GM23248 (cell line): ENCODE measurements around the gene ELOVL6. TPM values are rescaled to one million over a fixed set of nuclear protein-coding genes. Genes with fewer than 3 reads are reported as not detected.

ENCODE experiments used
- DNase-seq: peaks from one replicate; pipeline ENCODE4 v3.0.0-alpha.2; 2015
- H2AFZ ChIP-seq: fragments of 200-600 bp; sonication (generic); 2 replicates; pipeline ENCODE4 v1.6.1; 2016; ENCODE audit warnings: antibody characterized with exemption
- H3F3A ChIP-seq: fragments of 200-600 bp; sonication (generic); 2 replicates; pipeline ENCODE4 v1.6.1; 2016; ENCODE audit warnings: mild to moderate bottlenecking, antibody characterized with exemption, mixed run types; ENCODE audit not compliant: insufficient read depth
- H3K27ac ChIP-seq: fragments of 200-600 bp; sonication (generic); 2 replicates; pipeline ENCODE4 v1.5.1; 2016; ENCODE audit warnings: mild to moderate bottlenecking
- H3K27me3 ChIP-seq: fragments of 200-600 bp; sonication (generic); replicated peaks from 2 replicates; pipeline ENCODE4 v1.6.1; 2016; ENCODE audit warnings: mild to moderate bottlenecking; ENCODE audit not compliant: insufficient read depth
- H3K36me3 ChIP-seq: fragments of 200-600 bp; sonication (generic); 2 replicates; pipeline ENCODE4 v1.6.1; 2016; ENCODE audit warnings: low read depth, mild to moderate bottlenecking
- H3K4me1 ChIP-seq: fragments of 200-600 bp; sonication (generic); 2 replicates; pipeline ENCODE4 v1.6.1; 2016; ENCODE audit warnings: mild to moderate bottlenecking; ENCODE audit not compliant: insufficient read depth
- H3K4me2 ChIP-seq: fragments of 200-600 bp; sonication (generic); one replicate; pipeline ENCODE4 v1.6.1; 2016; ENCODE audit warnings: mild to moderate bottlenecking; ENCODE audit not compliant: unreplicated experiment
- H3K4me3 ChIP-seq: fragments of 200-600 bp; sonication (generic); 2 replicates; pipeline ENCODE4 v1.5.1; 2016; ENCODE audit warnings: mild to moderate bottlenecking
- H3K79me2 ChIP-seq: fragments of 200-600 bp; sonication (generic); 2 replicates; pipeline ENCODE4 v1.6.1; 2016; ENCODE audit warnings: mild to moderate bottlenecking; ENCODE audit not compliant: insufficient read depth
- H3K9ac ChIP-seq: fragments of 200-600 bp; sonication (generic); 2 replicates; pipeline ENCODE4 v1.6.1; 2016; ENCODE audit warnings: mild to moderate bottlenecking
- H3K9me2 ChIP-seq: fragments of 200-600 bp; sonication (generic); 2 replicates; pipeline ENCODE4 v1.6.1; 2016; ENCODE audit warnings: mixed run types, mild to moderate bottlenecking, moderate library complexity; ENCODE audit not compliant: insufficient read depth
- H3K9me3 ChIP-seq: fragments of 200-600 bp; sonication (generic); one replicate; pipeline ENCODE4 v1.6.1; 2017; ENCODE audit warnings: low read depth
- H4K20me1 ChIP-seq: fragments of 200-600 bp; sonication (generic); 2 replicates; pipeline ENCODE4 v1.6.0; 2016; ENCODE audit not compliant: insufficient read depth
- EZH2 ChIP-seq: fragments of 200-600 bp; sonication (generic); IDR thresholded peaks from 2 replicates; pipeline ENCODE4 v1.6.1; 2018; ENCODE audit warnings: antibody characterized with exemption, mild to moderate bottlenecking; ENCODE audit not compliant: insufficient read depth, poor library complexity, severe bottlenecking
- EZH2phosphoT487 ChIP-seq: fragments of 200-600 bp; sonication (generic); IDR thresholded peaks from 2 replicates; pipeline ENCODE4 v1.6.1; 2018; ENCODE audit warnings: antibody characterized with exemption, moderate library complexity, mild to moderate bottlenecking, low read depth; ENCODE audit not compliant: insufficient read depth
- WGBS, 2 experiments: methylation state at CpG; one replicate each; pipeline ENCODE4 v1.1.6; 2015 to 2017; ENCODE audit warnings: low lambda C conversion rate in 2 of 2, low coverage in 1 of 2; ENCODE audit errors: missing lambda C conversion rate in 2 of 2; 5-methylcytosine and 5-hydroxymethylcytosine counted together
- in situ Hi-C: fragments of 300-500 bp; cut with MboI; formaldehyde crosslinking; loops from 2 replicates; pipeline ENCODE4 v1.15.0; 2020
- polyA plus RNA-seq: library from polyadenylated mRNA; unstranded; fragments of >200 nt; fragmentation: Nextera tagmentation; extraction: Ambion mirVana; gene quantifications from 2 replicates; pipeline ENCODE4 v1.2.1, GENCODE V29; 2016
- total RNA-seq: library from RNA; depleted of rRNA; stranded (reverse); fragments of >200 nt; shearing (Covaris generic); gene quantifications from 2 replicates; pipeline ENCODE4 v1.2.3, GENCODE V29; 2014

The ELOVL6 gene
- total and polyA plus RNA-seq, 2 experiments from 2014 or later = 8.0 to 13.2 TPM

GRCh38 chr4:110014233-110014632 is 184.2 kb downstream of the ELOVL6 start:
- H3K4me1 ChIP-seq = no peaks in the 10 kb centered on the region
- H3K27me3 ChIP-seq = no peaks in the 10 kb centered on the region
- H3K9me3 ChIP-seq = no peaks in the 10 kb centered on the region
- no peaks in the 10 kb centered on the region for H3K79me2 ChIP-seq
- no peak overlapping the region for H3K9ac ChIP-seq
- no peak overlapping the region for H2AFZ ChIP-seq
- no peak for DNase-seq
- in situ Hi-C loops = loop anchor here (25.0 kb wide), 3 partner anchors 298 to 1623 kb away; no protein-coding TSS in a partner anchor
- H3K4me3 ChIP-seq = no peak overlapping the region
- no peak for TF ChIP-seq EZH2phosphoT487
- no peak for TF ChIP-seq EZH2
- no peaks in the 10 kb centered on the region for H4K20me1 ChIP-seq
- H3K36me3 ChIP-seq = no peaks in the 10 kb centered on the region
- no peak overlapping the region for H3K4me2 ChIP-seq
- WGBS, 2 experiments = 85 to 89% methylated on average over 6 of the region's 6 CpGs
- H3K27ac ChIP-seq = no peak overlapping the region
- no peaks in the 10 kb centered on the region for H3K9me2 ChIP-seq
- no peaks in the 10 kb centered on the region for H3F3A ChIP-seq

- H3K27ac ChIP-seq = no peak overlapping the region
- H3K9me2 ChIP-seq = no peaks in the 10 kb centered on the region
- H3K4me1 ChIP-seq = no peaks in the 10 kb centered on the region
- no peaks in the 10 kb centered on the region for H4K20me1 ChIP-seq
- H3K9ac ChIP-seq = no peak overlapping the region
- in situ Hi-C loops = loop anchor here (25.0 kb wide), 3 partner anchors 299 to 1624 kb away; no protein-coding TSS in a partner anchor
- H3K4me2 ChIP-seq = no peak overlapping the region
- DNase-seq = no peak
- no peak for TF ChIP-seq EZH2phosphoT487
- no peaks in the 10 kb centered on the region for H3K27me3 ChIP-seq
- H3K4me3 ChIP-seq = no peak overlapping the region
- no peaks in the 10 kb centered on the region for H3F3A ChIP-seq
- no peak overlapping the region for H2AFZ ChIP-seq
- H3K36me3 ChIP-seq = no peaks in the 10 kb centered on the region
- WGBS, 2 experiments = 95% methylated on average over 1 of the region's 1 CpG
- H3K79me2 ChIP-seq = no peaks in the 10 kb centered on the region
- H3K9me3 ChIP-seq = no peaks in the 10 kb centered on the region
Observed at GRCh38 chr4:110012917-110013316, 185.5 kb downstream of the ELOVL6 start.

- Histone ChIP-seq H3F3A (no peaks in the 10 kb centered on the region), H3K9me3 (no peaks in the 10 kb centered on the region), H3K9me2 (no peaks in the 10 kb centered on the region), H3K27me3 (no peaks in the 10 kb centered on the region), H3K79me2 (no peaks in the 10 kb centered on the region), H3K4me1 (no peaks in the 10 kb centered on the region), H3K4me2 (no peak overlapping the region), H3K27ac (no peak overlapping the region), H4K20me1 (no peaks in the 10 kb centered on the region), H2AFZ (no peak overlapping the region), H3K36me3 (no peaks in the 10 kb centered on the region), H3K4me3 (no peak overlapping the region), H3K9ac (no peak overlapping the region)
- in situ Hi-C loops = loop anchor here (25.0 kb wide), 3 partner anchors 302 to 1627 kb away; no protein-coding TSS in a partner anchor
- TF ChIP-seq EZH2 = no peak
- TF ChIP-seq EZH2phosphoT487 = no peak
- DNase-seq = no peak
- WGBS, 2 experiments = 89 to 94% methylated on average over 4 of the region's 4 CpGs
Observed at GRCh38 chr4:110010797-110011196, 187.6 kb downstream of the ELOVL6 start.

- H3K36me3 ChIP-seq = no peaks in the 10 kb centered on the region
- TF ChIP-seq EZH2 = no peak
- no peak for TF ChIP-seq EZH2phosphoT487
- H3K4me3 ChIP-seq = no peak overlapping the region
- H3K79me2 ChIP-seq = no peaks in the 10 kb centered on the region
- no peaks in the 10 kb centered on the region for H3K4me1 ChIP-seq
- DNase-seq = no peak
- H3K9ac ChIP-seq = no peak overlapping the region
- H3K9me3 ChIP-seq = no peaks in the 10 kb centered on the region
- 79% methylated on average over 2 of the region's 2 CpGs for WGBS, 2 experiments
- H3F3A ChIP-seq = no peaks in the 10 kb centered on the region
- no peak overlapping the region for H3K4me2 ChIP-seq
- H3K27ac ChIP-seq = no peak overlapping the region
- no peaks in the 10 kb centered on the region for H3K27me3 ChIP-seq
- H4K20me1 ChIP-seq = no peaks in the 10 kb centered on the region
- H3K9me2 ChIP-seq = no peaks in the 10 kb centered on the region
- in situ Hi-C loops = loop anchor here (10.0 to 25.0 kb wide), 4 partner anchors 195 to 1628 kb away; no protein-coding TSS in a partner anchor
- no peak overlapping the region for H2AFZ ChIP-seq
Observed at GRCh38 chr4:110009550-110009949, 188.9 kb downstream of the ELOVL6 start.

GRCh38 chr4:110008540-110008939 is 189.9 kb downstream of the ELOVL6 start:
- WGBS, 2 experiments = 91 to 94% methylated on average over 2 of the region's 2 CpGs
- in situ Hi-C loops = loop anchor here (10.0 to 25.0 kb wide), 4 partner anchors 196 to 1629 kb away; no protein-coding TSS in a partner anchor

More at GRCh38 chr4:110008540-110008939, 189.9 kb downstream of the ELOVL6 start:
- Histone ChIP-seq H3K4me1 (no peaks in the 10 kb centered on the region), H3K4me3 (no peak overlapping the region), H3K27me3 (no peaks in the 10 kb centered on the region), H3K9me3 (no peaks in the 10 kb centered on the region), H3K27ac (no peak overlapping the region), H3K36me3 (no peaks in the 10 kb centered on the region), H3K79me2 (no peaks in the 10 kb centered on the region), H3K9ac (no peak overlapping the region), H3K4me2 (no peak overlapping the region), H2AFZ (no peak overlapping the region), H3F3A (no peaks in the 10 kb centered on the region), H3K9me2 (no peaks in the 10 kb centered on the region), H4K20me1 (no peaks in the 10 kb centered on the region)
- DNase-seq = no peak
- TF ChIP-seq EZH2phosphoT487 (no peak), EZH2 (no peak)
